Superior temporal gyrus (tissue), 1 donor: ENCODE results near the gene ST3GAL4.
A peak's percentile ranks its signal among the peaks of the same experiment; 100 is the strongest.
"Not testable (repeated sequence)": the region's sequence is repeated elsewhere in the genome, so short reads cannot be mapped to it uniquely, and the experiment has no call there.

Source experiments
- DNase-seq: peaks from one replicate; pipeline ENCODE4 v3.0.0-alpha.2; 2016; ENCODE audit errors: extremely low spot score

The ST3GAL4 gene

DNA sequence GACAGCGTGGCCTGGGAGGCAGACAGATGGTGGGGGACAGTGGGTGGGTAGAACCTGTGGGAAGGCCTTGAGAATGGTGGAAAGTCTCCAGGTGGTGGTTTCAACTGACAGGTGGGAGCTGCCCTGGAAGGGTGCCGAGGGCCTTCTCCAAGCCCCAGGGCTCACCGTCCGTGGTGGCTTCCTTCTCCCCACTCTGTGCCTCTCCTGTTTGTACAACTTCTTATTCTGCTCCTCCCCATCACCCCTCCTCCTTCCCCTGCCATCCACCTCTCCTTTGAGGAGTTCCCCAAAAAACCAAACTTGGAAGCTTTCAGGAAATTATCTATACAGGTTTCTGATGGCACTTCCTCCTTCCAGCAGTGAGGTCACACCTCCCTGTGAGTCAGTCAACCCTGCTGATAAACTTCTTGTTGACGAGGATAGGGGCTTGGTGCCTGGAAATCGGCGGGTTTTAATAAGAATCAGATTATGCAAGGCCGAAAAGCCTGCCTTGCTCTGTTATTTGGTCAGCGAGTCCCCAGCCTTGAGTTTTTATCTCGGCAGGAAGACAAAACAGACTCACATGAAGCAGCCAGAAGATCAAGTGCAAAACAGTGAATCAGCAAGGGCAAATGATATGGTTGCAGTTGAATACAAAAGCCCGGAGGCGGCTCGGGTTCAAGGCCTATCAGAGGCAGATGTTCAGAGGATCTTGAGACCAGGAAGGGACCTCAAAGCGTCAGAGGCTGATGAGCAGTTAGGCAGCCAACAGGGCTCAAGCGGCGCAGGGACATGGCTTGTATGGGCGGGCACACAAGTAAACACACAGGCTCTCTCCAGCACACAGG lies 9.5 kb upstream of the ST3GAL4 start:
- peak; percentile 15 for DNase-seq

DNA sequence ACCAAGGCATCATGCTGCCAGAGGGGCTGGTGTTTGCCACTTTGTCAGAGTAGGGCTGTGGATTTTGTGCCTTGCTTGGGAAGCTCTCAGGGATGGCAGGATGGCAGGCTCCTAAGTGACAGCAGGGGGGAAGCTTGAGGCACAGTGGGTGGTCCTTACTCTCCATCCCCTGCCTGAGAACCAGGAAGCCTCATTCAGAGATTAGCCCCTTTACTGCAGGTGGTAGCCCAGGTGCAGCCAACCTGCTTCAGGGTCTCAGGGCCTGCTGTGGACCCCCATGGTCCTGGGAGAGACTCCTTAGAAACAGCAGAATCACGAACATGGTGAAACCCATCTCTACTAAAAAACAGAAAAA lies 8.9 kb upstream of the ST3GAL4 start:
- DNase-seq: no peak

DNA sequence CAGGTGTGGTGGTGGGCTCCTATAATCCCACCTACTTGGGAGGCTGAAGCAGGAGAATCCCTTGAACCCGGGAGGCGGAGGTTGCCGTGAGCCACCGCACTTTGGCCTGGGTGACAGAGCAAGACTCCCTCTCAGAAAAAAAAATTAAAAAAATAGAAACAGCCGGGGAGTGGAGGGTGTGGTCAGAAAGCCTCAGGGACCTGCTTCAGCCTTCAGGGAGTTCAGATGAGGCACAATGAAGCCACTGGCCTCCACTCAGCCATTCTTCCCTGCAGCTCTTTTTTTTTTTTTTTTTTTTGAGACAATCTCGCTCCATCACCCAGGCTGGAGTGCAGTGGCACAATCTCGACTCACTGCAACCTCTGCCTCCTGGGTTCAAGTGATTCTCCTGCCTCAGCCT lies 8.5 kb upstream of the ST3GAL4 start:
- not testable (repeated sequence) for DNase-seq

DNA sequence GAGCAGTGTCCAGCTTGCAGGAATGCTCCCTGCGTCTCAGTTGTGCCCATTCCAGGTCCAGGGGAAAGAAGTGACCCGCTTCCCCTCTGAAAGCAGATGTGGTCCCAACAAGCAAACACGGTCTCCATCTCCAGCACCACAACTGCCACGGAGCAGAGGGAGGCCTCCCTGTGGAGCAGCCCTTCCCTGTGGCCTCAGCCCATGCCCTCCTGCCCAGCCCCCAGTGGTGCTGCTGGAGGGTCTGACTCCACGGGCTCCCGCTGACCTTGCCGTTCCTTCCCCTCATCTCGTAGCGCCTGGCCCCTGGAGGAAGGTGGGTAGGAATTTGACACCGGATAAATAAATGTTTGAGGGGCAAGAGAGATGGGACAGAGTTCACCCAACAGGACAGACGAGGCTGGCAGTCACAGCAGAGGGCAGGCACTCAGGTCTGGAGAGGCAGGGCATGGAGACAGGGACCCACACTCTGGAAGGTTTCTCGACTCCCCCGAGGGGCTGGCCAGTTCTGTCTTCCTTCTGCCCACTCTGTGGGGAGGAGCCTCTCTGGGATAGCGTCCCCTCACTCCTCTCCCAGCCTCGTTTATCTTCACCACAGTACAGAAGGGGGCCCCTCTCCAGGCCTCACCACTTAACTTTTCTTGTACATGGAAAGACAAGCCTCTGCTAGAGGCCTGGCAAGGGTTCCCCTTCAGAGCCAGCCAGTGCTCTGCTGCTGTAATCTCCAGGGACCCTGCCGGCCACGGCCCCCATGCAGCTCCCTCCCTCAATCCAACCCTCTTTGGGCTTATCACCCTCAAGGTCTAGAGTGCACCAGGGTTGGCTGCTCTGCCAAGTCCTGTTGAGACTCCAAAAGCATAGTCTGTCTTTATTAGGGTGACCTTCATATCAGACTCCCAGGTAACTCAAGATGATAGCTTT lies 7.5 kb upstream of the ST3GAL4 start:
- no peak for DNase-seq

DNA sequence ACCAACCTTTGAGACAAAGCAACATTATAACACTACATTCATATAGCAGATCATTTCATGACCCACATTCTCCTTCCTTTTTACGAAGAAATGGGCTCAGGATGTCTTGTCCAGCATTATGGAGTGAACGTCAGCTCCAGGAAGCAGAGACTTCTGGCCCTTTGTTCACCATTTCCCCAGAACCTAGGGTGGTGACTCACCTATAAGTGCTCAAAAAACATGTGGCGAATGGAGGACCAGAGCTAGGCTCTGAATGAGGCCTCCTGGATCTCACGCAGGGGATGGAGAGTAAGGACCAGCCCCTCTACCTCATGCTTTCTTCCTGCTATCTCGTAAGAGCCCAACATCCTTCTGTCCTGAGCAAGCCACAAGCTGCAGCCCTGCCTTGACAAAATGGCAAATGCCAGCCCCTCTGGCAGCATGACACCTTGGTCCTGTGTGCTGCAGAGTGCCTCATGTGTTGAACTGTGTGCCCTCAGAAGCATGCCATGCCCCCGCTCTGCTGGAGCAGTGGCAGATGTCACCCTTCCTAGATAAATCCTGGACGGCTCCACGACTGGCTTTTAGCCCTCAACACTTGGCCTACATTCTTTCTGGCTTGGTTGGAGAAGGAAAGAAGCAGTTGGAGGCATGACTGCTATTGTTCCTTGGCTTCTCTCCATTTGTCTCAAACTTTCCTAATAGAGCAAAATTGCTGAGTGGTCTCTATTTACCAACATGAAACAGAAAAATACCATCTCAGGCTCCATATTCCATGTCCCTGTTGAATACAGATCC lies 6.5 kb upstream of the ST3GAL4 start:
- DNase-seq: peak; percentile 11

DNA sequence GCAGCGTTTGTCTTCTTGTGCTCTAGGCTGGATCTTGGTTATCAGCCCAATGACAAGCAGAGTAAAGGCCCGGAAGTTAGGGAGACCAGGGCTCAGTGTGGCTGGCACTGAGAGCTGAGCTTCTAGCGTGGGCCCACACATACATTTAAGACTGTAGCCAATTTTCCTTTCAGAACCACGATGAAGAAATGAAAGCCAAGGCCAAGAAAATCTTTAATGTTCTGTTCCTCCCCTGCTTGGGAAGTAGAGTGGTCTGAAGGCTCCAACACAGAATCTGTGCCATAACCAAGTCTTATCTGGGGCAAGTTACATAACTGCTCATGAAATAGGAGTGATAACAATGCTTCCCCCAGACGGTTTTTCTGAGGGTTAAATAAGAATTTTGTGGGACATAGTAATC lies 4.7 kb upstream of the ST3GAL4 start:
- DNase-seq: peak; percentile 40

DNA sequence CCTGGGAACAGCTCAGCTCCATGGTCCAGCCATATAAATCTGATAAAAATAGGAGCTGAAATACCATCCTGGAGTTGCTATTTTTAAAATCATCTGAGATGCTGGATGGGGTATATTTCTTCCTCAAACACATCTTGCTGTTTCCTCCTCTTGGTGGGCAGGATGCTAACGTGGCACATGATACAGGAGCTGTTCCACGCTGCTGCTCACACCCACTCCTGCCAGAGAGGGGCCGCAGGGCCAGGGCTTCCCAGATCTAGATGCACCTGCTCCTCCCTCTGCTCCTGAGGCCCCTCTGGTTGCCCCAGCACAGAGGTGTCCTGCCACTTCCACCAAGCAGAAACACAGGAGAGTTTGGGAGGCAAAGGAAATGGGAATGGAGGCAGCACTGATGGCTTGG lies 3.3 kb upstream of the ST3GAL4 start:
- no peak for DNase-seq

DNA sequence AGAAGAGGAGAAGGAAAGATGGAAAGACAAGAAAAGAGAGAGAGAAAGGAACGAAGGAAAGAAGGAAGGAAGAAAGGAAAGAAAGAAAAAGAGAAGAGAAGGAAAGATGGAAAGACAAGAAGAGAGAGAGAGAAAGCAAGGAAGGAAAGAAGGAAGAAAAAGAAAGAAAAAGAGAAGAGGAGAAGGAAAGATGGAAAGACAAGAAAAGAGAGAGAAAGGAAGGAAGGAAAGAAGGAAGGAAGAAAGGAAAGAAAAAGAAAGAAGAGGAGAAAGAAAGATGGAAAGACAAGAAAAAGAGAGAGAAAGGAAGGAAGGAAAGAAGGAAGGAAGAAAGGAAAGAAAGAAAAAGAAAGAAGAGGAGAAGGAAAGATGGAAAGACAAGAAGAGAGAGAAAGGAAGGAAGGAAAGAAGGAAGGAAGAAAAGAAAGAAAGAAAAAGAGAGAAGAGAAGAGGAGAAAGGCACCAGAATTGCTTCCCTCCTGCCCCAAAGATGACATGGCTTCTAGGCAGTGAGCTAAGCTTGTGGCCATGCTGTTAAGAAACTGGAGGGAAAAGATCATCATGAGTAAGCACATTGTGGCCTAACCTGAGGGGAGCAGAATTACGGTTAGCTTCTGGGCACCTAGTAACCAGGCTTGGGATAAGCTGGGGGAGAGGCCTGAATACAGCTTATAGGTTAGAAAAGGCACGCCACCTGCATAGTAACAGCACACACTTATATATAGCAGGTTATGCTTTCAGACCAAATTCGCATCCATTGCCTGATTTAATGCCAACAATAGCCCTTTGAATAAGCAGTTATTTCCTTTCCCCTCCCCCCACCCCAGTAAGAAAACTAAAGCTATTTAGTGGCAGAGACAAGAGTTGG lies 2.3 kb upstream of the ST3GAL4 start:
- DNase-seq: no peak

DNA sequence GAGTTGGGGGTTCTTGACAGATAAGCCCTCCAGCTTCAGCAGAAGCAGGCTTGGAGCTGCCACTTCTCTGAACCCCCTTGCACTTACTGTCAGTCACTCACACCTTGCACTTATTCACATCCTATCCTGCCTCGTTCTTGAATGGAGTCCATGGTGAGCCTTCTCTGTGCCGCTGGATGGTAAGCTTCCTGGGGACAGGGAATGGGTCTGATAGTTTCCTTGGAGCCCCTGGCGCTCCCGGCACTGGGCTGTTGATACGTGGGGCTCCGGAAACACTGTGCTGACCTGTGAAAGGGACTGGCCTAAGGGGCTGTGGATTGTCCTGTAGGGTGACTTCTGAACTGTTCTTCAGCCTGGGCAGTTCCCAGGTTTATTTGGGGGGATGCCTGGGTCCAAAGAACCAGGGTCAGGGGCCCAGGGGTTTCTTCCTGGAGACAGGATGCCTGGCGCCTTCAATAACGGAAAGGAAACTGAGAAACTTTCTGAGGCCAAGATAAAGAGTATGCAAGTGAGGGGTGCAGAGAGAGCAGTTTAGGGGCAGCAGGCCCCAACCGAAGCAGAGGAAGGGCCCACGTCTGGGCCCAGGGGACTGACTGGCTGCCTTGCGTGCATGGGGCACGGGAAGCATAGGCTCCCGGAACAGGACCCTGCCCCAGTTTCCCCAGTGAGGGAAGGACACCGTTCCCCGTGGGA lies 709 bp upstream of the ST3GAL4 start:
- DNase-seq: no peak

DNA sequence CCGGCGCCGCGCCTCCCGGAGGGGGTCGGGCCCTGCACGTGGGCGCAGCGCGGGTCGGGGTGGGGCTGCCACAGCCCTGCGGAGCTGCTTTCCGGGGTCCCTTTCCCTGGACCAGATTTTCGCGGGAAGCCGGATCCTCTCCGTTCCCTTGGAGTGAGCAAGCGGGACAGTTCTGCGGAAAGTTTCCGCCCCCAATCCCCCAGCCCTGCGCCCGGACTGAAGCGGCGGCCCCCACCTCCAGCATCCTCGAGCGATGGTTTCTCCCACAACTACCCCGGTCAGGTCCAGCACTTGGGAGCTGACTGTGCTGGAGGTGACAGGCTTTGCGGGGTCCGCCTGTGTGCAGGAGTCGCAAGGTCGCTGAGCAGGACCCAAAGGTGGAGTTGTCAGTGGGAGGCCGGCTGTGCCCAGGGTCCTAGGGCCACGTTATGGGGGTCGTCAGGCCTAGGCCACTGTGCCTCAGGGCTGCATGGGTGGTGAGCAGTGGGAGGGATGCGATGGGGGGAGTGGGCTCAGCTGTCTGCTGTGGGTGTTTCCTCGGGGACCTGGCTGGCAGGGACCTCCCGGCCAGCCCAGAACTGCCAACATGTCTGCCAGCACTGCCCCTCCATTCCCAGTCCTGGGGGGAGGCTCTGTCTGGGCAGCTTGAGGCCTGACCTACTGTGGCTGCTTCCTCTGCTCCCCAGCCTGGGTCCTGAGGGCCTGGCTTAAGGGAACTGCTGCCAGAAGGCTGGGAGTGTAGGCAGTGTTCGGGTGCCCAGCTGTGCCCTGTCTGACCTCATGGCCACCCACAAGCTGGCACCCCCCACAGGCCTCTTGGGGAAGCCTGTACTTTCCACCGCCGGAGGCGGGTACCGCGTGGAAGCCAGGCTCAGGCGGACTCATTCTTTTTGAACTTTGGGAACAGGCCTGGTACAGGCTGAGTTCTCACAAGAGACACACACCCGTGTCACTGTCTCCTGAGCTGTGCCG lies 726 bp downstream of the ST3GAL4 start:
- DNase-seq: peak; percentile 87

DNA sequence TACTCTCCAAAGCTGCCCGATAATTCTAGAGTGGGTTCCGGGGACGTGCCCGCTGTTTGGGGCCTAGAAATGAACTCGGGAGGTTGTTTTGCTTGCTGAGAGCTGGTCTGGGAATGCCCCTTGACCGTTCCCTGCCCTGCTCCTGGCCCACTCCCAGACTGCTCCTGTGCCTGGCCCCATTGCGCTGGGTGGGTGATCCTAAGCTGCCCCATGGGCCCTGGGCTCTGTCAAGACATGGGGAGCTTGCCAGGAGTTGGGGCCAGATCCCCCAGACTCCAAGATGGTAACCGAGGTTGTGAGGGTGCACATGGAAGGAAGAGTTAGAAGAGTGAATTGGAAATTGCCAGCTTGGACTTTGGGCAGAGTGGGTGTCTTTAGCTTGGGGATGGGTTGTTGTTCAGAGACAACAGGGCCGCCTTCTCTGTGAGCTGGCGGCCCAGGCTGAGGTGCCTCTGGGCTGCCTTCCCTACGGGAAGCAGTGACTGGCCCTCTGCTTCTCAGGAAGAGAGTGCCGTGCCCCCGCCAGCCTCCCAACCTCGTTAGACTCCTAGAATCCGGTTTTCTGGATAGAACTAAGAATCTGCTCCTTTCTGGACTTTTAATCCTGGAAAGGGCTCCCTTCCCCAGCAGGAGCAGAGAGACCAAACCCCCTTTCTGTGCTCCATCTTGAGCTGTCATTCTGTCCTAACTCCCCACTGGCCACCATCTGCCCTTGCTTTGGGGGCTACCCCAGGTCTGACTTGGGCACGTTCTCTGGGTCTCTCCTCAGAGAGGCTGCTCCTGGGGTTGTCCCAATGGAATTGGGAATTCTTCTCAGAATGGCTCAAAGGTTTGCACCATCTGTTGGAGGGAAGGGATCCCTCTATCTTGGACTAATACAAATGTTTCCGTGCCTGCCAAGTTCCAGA lies 1.8 kb downstream of the ST3GAL4 start:
- DNase-seq: peak; percentile 37

DNA sequence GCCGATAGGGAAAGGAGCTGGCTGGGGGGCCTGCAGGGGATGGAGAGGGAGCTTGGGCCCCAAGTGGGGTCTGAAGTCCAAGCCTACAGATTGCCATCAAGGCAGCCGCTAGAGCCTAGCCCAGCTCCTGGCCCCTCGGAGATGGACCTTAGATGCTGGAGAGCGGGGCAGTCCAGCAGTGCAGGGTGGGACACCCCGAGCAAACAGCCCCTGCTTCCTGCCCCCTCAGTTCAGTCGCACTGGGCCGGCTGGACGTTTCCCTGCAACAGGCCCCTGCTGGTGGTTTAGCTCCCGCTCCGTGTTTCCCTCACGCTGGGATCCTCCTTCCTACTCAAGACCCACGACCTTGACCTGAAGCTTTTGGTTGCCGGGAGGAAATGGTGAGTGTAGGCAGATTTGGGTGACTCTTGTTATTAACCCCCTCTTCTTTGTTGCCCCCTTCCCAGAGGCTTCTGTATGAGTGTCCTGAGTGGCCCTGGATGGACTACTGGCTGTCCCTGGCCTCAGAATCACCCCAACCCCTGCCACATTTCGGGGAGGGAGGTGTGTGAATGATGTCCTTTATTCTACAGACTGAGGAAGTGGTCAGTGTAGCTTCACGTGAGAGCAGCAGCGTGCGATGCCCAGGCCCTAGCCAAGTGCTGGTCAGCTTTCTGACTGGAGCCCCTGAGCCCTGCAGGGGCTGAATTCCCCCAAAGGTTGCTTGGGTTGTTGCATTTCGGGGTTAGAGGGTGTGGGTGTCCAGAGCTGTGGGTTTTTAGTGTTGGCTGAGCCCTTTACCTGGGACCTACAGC lies 2.7 kb downstream of the ST3GAL4 start:
- no peak for DNase-seq

DNA sequence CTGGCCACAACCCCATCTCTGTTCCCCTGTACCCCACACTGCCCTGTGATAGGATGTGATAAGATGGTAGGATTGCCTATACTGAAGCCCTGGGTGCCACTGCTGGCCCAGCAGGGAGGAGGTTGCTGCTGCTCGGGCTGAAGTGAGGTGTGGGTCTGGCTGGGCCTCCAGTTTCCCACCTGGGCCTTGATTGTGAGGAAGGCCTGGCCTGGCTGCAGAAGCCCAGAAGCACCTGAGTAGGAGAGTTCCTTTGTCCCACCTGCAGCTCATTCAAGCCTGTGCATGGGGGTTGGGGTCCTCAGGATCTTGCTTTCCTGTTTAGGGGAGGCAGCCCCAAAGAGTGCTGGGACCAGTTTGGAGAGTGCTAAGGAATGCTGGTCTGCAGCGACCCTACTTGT lies 3.3 kb downstream of the ST3GAL4 start:
- DNase-seq: no peak

DNA sequence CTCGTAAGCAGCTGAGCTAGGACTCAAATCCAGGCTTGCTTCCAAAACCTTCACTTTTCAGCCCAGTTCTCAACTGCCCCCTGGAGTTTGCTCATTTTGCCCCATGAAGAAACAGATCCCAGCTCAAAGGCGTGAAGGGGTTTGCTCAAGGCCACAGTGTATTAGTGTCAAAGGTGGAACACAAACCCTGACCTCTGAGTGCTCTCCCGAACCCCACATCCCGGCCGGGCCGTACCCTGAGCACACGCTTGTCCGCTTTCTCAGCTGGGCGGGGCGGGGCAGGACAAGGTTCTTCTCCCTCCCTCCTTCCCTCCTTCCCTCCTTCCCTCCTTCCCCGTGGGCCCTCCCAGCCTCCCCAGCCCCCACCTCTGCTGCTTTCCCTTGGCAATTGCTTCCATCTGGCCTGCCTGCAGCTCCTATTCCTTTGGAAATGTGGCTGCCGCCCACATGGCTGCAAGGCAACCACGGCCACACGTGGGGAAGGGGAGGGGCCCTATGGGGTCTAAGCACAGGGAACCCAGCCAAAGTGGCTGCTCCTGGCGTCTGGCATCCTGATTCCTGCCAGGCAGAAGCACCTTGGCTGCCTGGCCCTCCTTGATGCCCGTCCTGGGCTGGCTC lies 4.1 kb downstream of the ST3GAL4 start:
- peak; percentile 53 for DNase-seq

DNA sequence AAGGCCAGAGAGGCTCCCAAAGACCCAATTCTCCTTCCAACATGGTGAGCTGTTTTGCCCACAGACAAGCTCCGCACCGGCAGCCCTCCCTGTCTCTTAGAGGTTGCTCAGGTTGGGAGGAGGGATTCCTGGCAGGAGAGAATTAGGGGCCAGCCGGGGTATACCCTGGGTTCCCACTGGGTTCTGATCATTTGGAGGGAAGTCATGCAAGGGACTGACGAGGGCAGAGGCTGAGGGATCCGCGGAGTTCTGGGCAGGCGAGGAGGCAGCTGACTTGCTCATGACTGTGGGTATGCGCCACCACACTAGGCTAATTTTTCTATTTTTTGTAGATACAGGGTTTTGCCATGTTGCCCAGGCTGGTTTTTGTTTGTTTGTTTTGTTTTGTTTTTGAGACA lies 4.6 kb downstream of the ST3GAL4 start:
- DNase-seq: peak; percentile 36

DNA sequence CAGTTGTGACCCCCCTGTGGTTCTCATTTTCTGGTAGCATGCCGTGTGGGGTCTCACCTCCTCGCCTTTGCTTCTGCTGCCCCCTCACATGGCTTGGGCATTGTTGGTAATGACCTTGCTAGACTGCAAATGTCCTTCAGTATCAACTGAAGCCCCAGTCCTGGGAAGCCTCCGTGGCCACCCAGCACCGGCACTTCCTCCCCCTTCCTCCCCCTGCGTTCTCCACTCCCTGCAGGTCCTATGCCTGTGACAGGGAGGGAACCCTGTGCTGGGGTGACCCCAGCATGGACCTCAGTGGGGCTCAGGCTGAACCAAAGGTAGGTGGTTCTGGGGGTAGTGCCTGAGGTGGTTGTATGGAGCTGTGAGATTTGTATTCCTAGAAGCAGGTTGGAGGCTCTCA lies 5.9 kb downstream of the ST3GAL4 start:
- no peak for DNase-seq
